Activated T-cell treated with anti-CD3 and anti-CD28 coated beads, Interleukin-2, amount 50 U/mL, for 24 hours (primary cell): ENCODE measurements around the gene PRPF19.

Experiments
- DNase-seq: peaks from one replicate; pipeline ENCODE4 v3.0.0-alpha.2; 2020
- H3K27ac Mint-ChIP-seq: 2 replicates; pipeline ENCODE4 v1.8.0; 2020; ENCODE audit warnings: mild to moderate bottlenecking, mixed read lengths
- H3K27me3 Mint-ChIP-seq: 2 replicates; pipeline ENCODE4 v1.8.0; 2020; ENCODE audit warnings: mixed read lengths
- H3K36me3 Mint-ChIP-seq: 2 replicates; pipeline ENCODE4 v1.8.0; 2020; ENCODE audit warnings: low read depth, mixed read lengths
- H3K4me1 Mint-ChIP-seq: 2 replicates; pipeline ENCODE4 v1.8.0; 2020; ENCODE audit warnings: low read depth, mixed read lengths
- H3K4me3 Mint-ChIP-seq: 2 replicates; pipeline ENCODE4 v1.8.0; 2020; ENCODE audit warnings: mild to moderate bottlenecking, moderate library complexity, mixed read lengths
- H3K9me3 Mint-ChIP-seq: 2 replicates; pipeline ENCODE4 v1.8.0; 2020; ENCODE audit warnings: mixed read lengths

The PRPF19 gene

GRCh38 chr11:60906132-60906972, at the start of gene PRPF19:
PRPF19 (minus strand) TSS chr11:60906585; CDS start chr11:60906382, 203 bp downstream.
- no peaks in the 10 kb centered on the region for H3K9me3 Mint-ChIP-seq
- H3K4me3 Mint-ChIP-seq, result peak within 1 kb of the TSS; percentile 85
- peak; percentile 99 for DNase-seq
- peaks cover 49% of the 10 kb centered on the region for H3K4me1 Mint-ChIP-seq
- H3K36me3 Mint-ChIP-seq, result peaks cover 48% of the 10 kb centered on the region
- no peaks in the 10 kb centered on the region for H3K27me3 Mint-ChIP-seq
- H3K27ac Mint-ChIP-seq, result peak within 1 kb of the TSS; percentile 97

DNA sequence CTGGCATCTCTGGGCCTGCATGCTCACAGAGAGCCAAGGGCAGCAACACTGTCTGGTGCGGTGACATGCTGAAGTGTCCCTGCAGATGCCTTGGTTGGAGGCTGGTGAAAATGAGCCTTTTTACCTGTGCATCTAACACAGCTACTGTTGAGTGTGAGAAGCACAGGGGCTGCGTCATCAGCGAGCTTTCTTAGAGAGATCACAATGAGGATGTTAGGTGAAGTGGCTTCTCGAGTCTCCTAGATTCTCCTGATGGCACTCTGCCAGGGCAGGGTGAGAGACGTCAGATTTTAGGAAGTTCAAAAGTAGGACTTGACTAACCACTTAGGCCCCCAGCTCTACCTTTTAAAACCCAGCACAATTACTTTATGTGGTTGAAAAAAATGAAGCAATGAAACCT, 49.2 kb upstream of the PRPF19 start:
- H3K4me3 Mint-ChIP-seq, result no peak overlapping the region
- H3K9me3 Mint-ChIP-seq, result no peaks in the 10 kb centered on the region
- H3K4me1 Mint-ChIP-seq, result peaks cover 17% of the 10 kb centered on the region
- no peaks in the 10 kb centered on the region for H3K36me3 Mint-ChIP-seq
- DNase-seq, result no peak
- peaks cover 21% of the 10 kb centered on the region for H3K27me3 Mint-ChIP-seq
- no peak overlapping the region for H3K27ac Mint-ChIP-seq

DNA sequence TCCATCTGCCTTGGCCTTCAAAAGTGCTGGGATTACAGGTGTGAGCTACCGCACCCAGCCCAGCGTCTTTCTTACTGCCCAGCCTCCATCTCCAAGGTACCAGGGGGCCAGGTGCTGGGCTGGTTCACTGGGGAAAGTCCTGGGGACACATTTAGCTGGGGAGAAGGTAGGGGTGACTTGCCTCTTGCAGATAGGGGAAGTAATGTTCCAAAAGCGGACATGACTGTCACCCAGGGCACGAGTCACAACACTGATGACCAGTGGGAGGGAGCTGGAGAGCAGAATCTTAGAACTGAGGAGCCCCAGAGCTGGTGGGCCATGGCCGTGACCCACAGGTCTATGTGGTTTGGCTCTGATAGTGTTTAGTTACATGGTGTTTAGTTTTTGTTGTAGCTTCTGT, 48.0 kb upstream of the PRPF19 start:
- Mint-ChIP-seq H3K27me3 (peaks cover 18% of the 10 kb centered on the region), H3K4me3 (no peak overlapping the region), H3K27ac (no peak overlapping the region), H3K9me3 (no peaks in the 10 kb centered on the region), H3K36me3 (no peaks in the 10 kb centered on the region), H3K4me1 (peaks cover 23% of the 10 kb centered on the region)
- no peak for DNase-seq

GRCh38 chr11:60953781-60954180, 47.4 kb upstream of the PRPF19 start:
- Mint-ChIP-seq H3K4me3 (no peak overlapping the region), H3K36me3 (no peaks in the 10 kb centered on the region), H3K4me1 (peaks cover 23% of the 10 kb centered on the region), H3K27ac (no peak overlapping the region), H3K9me3 (no peaks in the 10 kb centered on the region), H3K27me3 (peaks cover 18% of the 10 kb centered on the region)
- no peak for DNase-seq

DNA sequence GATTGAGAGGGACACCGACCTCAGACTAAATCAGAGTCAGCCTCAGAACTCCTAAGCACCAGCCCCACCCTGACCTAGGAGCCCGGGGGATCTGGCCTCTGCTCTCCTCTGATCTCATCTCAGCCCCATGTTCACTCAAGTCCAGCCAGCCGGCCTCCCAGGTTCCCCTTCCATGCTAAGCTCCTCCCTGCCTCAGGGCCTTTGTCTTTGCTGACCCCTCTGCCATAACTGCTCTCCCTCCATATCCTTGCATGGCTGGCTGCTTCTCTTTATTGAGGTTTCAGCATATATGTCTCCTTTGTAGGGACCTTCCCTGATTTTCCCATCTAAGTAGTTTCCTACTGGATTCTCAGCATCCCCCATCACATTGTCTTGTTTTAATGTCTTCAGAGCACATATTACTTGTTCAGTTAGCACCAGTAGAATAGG, 46.4 kb upstream of the PRPF19 start:
- no peak for DNase-seq
- Mint-ChIP-seq H3K27me3 (peaks cover 18% of the 10 kb centered on the region), H3K27ac (no peak overlapping the region), H3K9me3 (no peaks in the 10 kb centered on the region), H3K4me1 (peaks cover 27% of the 10 kb centered on the region), H3K4me3 (peak overlapping the region; percentile 71), H3K36me3 (no peaks in the 10 kb centered on the region)

DNA sequence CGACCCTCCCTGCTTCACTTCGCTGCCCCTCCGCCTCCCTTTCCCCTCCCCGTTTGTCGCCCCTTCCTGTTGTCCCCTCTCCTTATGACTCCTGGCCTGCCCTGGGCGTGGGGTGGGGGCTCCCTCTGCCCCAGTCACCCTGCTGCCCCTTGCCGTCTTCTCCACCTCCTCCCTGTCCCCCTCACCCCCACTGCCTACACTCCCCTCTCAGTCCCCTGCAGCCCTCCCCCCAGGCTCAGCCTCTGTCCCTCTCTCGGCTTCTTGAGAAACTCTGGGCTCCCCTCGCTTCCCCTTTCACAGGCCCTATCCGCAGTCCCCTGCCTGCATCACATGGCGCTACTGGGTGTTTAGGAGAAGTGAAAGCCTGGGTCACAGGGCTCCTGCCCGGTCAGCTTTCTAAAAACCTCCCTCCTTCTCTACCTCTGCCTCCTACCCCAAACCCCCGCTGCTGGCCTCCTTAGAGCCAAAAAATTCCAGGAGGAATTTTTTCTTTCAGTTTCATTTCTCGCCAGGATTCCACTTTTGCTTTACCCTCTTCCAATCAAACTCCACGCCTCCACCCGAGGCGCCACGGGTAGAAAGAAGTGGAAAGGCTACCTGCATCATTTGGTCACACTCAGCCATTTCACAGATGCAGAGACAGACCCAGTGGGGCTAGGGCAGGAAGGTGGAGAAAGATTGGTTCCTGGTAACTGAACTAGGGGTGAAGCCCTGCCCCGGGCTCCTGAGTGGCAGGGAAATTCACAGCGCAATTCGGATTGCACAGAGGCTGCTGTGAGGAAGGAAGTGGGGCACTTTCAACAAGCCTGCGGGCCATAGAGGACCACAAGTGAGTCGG, 45.7 kb upstream of the PRPF19 start, which contains the start of gene SLC15A3:
TSS of gene SLC15A3 (minus strand) at position 273 of the 838 bp plus-strand sequence. CDS start 625 bp downstream, outside the sequence.
- peak within 1 kb of the TSS; percentile 84 for H3K27ac Mint-ChIP-seq
- H3K4me3 Mint-ChIP-seq, result peak within 1 kb of the TSS; percentile 71
- H3K9me3 Mint-ChIP-seq, result no peaks in the 10 kb centered on the region
- H3K4me1 Mint-ChIP-seq, result peaks cover 27% of the 10 kb centered on the region
- no peaks in the 10 kb centered on the region for H3K36me3 Mint-ChIP-seq
- peak; percentile 52 for DNase-seq
- H3K27me3 Mint-ChIP-seq, result peaks cover 18% of the 10 kb centered on the region

DNA sequence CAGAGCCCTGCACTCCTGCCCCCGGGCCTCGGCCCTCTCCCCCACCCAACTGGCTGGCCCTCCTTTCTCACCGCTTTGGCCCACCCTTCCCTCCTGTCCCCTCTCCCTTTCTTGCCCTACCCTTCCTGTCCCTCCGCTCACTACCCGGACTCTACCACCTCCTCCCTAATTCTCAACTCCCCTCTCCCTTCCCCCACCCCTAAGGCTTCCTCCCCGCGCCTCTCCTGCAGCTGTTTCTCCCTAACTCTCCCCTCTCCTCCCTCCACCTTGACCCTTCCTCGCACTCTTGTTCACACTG, 45.2 kb upstream of the PRPF19 start:
- Mint-ChIP-seq H3K27ac (peak overlapping the region; percentile 84), H3K27me3 (peaks cover 18% of the 10 kb centered on the region), H3K9me3 (no peaks in the 10 kb centered on the region), H3K4me3 (peak overlapping the region; percentile 71), H3K36me3 (no peaks in the 10 kb centered on the region), H3K4me1 (peaks cover 27% of the 10 kb centered on the region)
- DNase-seq, result no peak

- DNase-seq, result peak; percentile 65
- H3K36me3 Mint-ChIP-seq, result no peaks in the 10 kb centered on the region
- no peak overlapping the region for H3K4me3 Mint-ChIP-seq
- no peaks in the 10 kb centered on the region for H3K9me3 Mint-ChIP-seq
- no peak overlapping the region for H3K27ac Mint-ChIP-seq
- peaks cover 18% of the 10 kb centered on the region for H3K27me3 Mint-ChIP-seq
- peaks cover 27% of the 10 kb centered on the region for H3K4me1 Mint-ChIP-seq
Observed at GRCh38 chr11:60950933-60951605, 44.7 kb upstream of the PRPF19 start.

DNA sequence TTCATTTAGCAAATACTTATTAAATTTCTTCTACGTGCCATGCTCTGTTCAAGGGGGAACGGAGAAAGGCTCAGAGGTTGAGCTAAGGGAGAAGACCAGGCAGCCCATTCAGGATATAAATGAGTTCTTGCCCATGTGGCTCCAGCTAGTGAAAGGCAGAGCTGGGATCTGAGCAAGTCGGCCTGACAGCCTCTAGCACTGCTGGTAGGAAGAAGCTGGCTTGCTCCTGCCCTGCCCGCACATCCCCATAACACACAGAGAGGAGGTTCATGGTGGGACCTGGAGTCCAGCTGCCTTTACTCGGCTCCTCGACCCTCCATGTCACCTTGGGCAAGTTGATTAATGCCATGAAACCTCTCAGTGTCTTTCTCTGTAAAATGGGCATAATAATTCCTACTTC, 43.6 kb upstream of the PRPF19 start:
- peak overlapping the region; percentile 72 for H3K27ac Mint-ChIP-seq
- peaks cover 18% of the 10 kb centered on the region for H3K27me3 Mint-ChIP-seq
- peak overlapping the region; percentile 41 for H3K4me3 Mint-ChIP-seq
- no peaks in the 10 kb centered on the region for H3K36me3 Mint-ChIP-seq
- DNase-seq, result no peak
- no peaks in the 10 kb centered on the region for H3K9me3 Mint-ChIP-seq
- H3K4me1 Mint-ChIP-seq, result peaks cover 27% of the 10 kb centered on the region

GRCh38 chr11:60948250-60948649, 41.9 kb upstream of the PRPF19 start:
- Mint-ChIP-seq H3K4me1 (peaks cover 27% of the 10 kb centered on the region), H3K9me3 (no peaks in the 10 kb centered on the region), H3K27ac (no peak overlapping the region), H3K27me3 (peaks cover 18% of the 10 kb centered on the region), H3K36me3 (no peaks in the 10 kb centered on the region), H3K4me3 (no peak overlapping the region)
- no peak for DNase-seq

DNA sequence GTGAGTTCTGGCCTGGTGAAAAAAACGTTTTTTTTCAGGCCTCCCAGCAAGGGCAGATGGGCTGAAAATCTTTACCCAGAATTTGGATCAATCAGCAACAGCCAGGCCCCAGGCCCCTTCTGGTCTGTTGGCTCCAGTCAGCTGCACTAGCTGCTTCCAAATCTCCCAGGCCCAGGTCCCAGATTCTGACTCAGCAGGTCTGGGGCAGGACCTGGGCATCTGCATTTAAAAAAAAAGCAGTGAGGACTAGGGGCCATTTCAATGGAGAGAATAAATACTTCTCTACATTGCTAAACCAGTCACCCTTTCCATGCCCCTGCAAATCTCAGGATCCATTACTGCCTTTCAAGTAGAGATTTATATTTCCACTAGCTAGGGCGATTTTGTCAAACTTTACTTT, 41.3 kb upstream of the PRPF19 start:
- Mint-ChIP-seq H3K27me3 (peaks cover 15% of the 10 kb centered on the region), H3K27ac (no peak overlapping the region), H3K4me3 (no peak overlapping the region), H3K9me3 (no peaks in the 10 kb centered on the region), H3K36me3 (no peaks in the 10 kb centered on the region), H3K4me1 (peaks cover 22% of the 10 kb centered on the region)
- no peak for DNase-seq

GRCh38 chr11:60946601-60947264, 40.3 kb upstream of the PRPF19 start:
- Mint-ChIP-seq H3K27ac (no peak overlapping the region), H3K4me3 (no peak overlapping the region), H3K4me1 (peaks cover 13% of the 10 kb centered on the region), H3K36me3 (no peaks in the 10 kb centered on the region), H3K27me3 (peaks cover 5% of the 10 kb centered on the region), H3K9me3 (no peaks in the 10 kb centered on the region)
- no peak for DNase-seq

DNA sequence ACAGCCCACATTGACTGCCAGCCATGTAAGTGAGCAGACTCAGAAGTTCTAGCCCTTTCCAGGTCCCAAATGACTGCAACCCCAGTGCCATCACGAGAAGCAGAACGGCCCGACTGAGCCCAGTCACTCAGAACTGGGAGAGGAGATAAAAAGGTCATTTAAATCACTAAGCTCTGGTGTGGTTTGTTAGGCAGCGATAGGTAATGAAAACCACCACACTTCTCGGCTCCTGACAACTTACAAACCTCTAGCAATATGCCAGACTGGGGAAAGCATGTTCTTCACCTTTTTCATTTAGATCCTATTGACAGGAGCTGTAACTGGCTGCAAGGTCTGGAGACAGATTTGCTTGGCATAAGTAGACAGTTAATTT, 38.9 kb upstream of the PRPF19 start:
- H3K9me3 Mint-ChIP-seq, result no peaks in the 10 kb centered on the region
- no peak overlapping the region for H3K27ac Mint-ChIP-seq

More for the DNA sequence above, 38.9 kb upstream of the PRPF19 start:
- Mint-ChIP-seq H3K4me1 (peaks cover 10% of the 10 kb centered on the region), H3K4me3 (no peak overlapping the region), H3K27me3 (peaks cover 2% of the 10 kb centered on the region), H3K36me3 (no peaks in the 10 kb centered on the region)
- no peak for DNase-seq
